H1 (cell line): ENCODE data around the gene NAA40. TPM values are rescaled to one million over a fixed set of nuclear protein-coding genes. Genes with fewer than 3 reads are reported as not detected.

Experiments
- CTCF ChIA-PET: fragments of 300-600 bp; sonication (Branson Sonifier 250); formaldehyde crosslinking; loops from one replicate; lab custom pipeline; 2021; ENCODE audit not compliant: partially characterized antibody; lab: Charles Lee
- POLR2A ChIA-PET: fragments of 300-600 bp; sonication (Branson Sonifier 250); formaldehyde crosslinking; loops from one replicate; lab custom pipeline; 2021; ENCODE audit warnings: inconsistent platforms; ENCODE audit not compliant: partially characterized antibody; lab: Charles Lee
- DNase-seq, 2 experiments: peaks; one replicate each; pipeline versions ENCODE4 v3.0.0 to v3.0.0-alpha.2; 2010 to 2022; ENCODE audit warnings: low spot score in 2 of 2, low read depth in 1 of 2, mixed read lengths in 1 of 2
- FAIRE-seq: peaks from 2 replicates; lab custom pipeline; 2011; peaks lifted over from hg19 to GRCh38; lab: Jason Lieb, UNC
- H2AFZ ChIP-seq: 2 replicates; pipeline ENCODE4 v1.8.1; 2012; ENCODE audit warnings: low read length, inconsistent platforms
- H2AK5ac ChIP-seq: 2 replicates; pipeline ENCODE4 v1.6.1; 2013; ENCODE audit warnings: low read depth, low read length
- H2BK120ac ChIP-seq: replicated peaks from 2 replicates; pipeline ENCODE3; 2013; ENCODE audit warnings: low read depth, low read length, inconsistent platforms
- H2BK12ac ChIP-seq: 2 replicates; pipeline ENCODE4 v1.6.1; 2013; ENCODE audit warnings: low read depth, low read length
- H2BK15ac ChIP-seq: 2 replicates; pipeline ENCODE4 v1.6.1; 2013; ENCODE audit warnings: low read length
- H2BK20ac ChIP-seq: 2 replicates; pipeline ENCODE4 v1.6.1; 2013; ENCODE audit warnings: low read length
- H2BK5ac ChIP-seq: 2 replicates; pipeline ENCODE4 v1.6.1; 2013; ENCODE audit warnings: low read depth, low read length
- H3K14ac ChIP-seq: 2 replicates; pipeline ENCODE4 v1.6.1; 2013; ENCODE audit warnings: inconsistent platforms; ENCODE audit not compliant: insufficient read length
- H3K18ac ChIP-seq: 2 replicates; pipeline ENCODE4 v1.6.1; 2013; ENCODE audit warnings: low read length; ENCODE audit errors: extremely low read depth
- H3K23ac ChIP-seq: 2 replicates; pipeline ENCODE4 v1.6.1; 2013; ENCODE audit warnings: inconsistent platforms; ENCODE audit not compliant: insufficient read length
- H3K23me2 ChIP-seq: 2 replicates; pipeline ENCODE4 v1.6.1; 2013; ENCODE audit warnings: low read depth, low read length
- H3K27ac ChIP-seq: 2 replicates; pipeline ENCODE4 v1.6.1; 2011; ENCODE audit warnings: low read depth, low read length, inconsistent platforms
- H3K27me3 ChIP-seq, 4 experiments: replicated peaks in 1 of 4; 1 replicate in 1 of 4; 2 replicates in 3 of 4; pipeline versions ENCODE4 v1.6.1 to v1.8.1; 2011 to 2013; ENCODE audit warnings: low read length in 3 of 4, mild to moderate bottlenecking in 3 of 4, inconsistent platforms in 2 of 4, mixed read lengths in 2 of 4, moderate library complexity in 1 of 4; ENCODE audit not compliant: control insufficient read depth in 3 of 4, insufficient read depth in 3 of 4; ENCODE audit errors: extremely low read depth in 1 of 4
- H3K36me3 ChIP-seq, 4 experiments: 2 replicates each; pipeline versions ENCODE4 v1.6.1 to v1.8.1; 2011 to 2013; ENCODE audit warnings: mild to moderate bottlenecking in 4 of 4, low read length in 3 of 4, moderate library complexity in 2 of 4, control low read depth in 1 of 4, inconsistent platforms in 1 of 4; ENCODE audit not compliant: insufficient read depth in 4 of 4, control insufficient read depth in 2 of 4
- H3K4ac ChIP-seq: replicated peaks from 2 replicates; pipeline ENCODE3; 2013; ENCODE audit warnings: low read length, low read depth, mixed read lengths, inconsistent platforms; ENCODE audit not compliant: insufficient read length
- H3K4me1 ChIP-seq, 4 experiments: replicated peaks in 1 of 4; 1 replicate in 1 of 4; 2 replicates in 3 of 4; pipeline versions ENCODE4 v1.6.1 to v1.8.1; 2011 to 2013; ENCODE audit warnings: low read length in 3 of 4, inconsistent platforms in 2 of 4, mixed read lengths in 1 of 4; ENCODE audit not compliant: insufficient read depth in 4 of 4, control insufficient read depth in 3 of 4
- H3K4me2 ChIP-seq, 2 experiments: 2 replicates each; pipeline versions ENCODE4 v1.6.1 to v1.8.1; 2011 to 2013; ENCODE audit warnings: low read depth in 2 of 2, low read length in 2 of 2, control low read depth in 1 of 2, inconsistent platforms in 1 of 2, mild to moderate bottlenecking in 1 of 2; ENCODE audit not compliant: insufficient read depth in 1 of 2
- H3K4me3 ChIP-seq, 4 experiments: fragments of 200-600, 300-600 bp in 1 of 4; sonication (generic), shearing (Covaris generic), sonication (Bioruptor Twin) in 1 of 4; 2 replicates each; pipeline versions ENCODE4 v1.5.1 to v1.8.1; 2011 to 2016; ENCODE audit warnings: low read length in 4 of 4, low read depth in 3 of 4, control low read depth in 2 of 4, inconsistent platforms in 2 of 4, mild to moderate bottlenecking in 2 of 4, mixed read lengths in 1 of 4, moderate library complexity in 1 of 4; ENCODE audit not compliant: insufficient read depth in 2 of 4; ENCODE audit errors: extremely low read depth in 1 of 4
- H3K56ac ChIP-seq: replicated peaks from 2 replicates; pipeline ENCODE3; 2013; ENCODE audit warnings: low read depth, mild to moderate bottlenecking, mixed read lengths, low read length, inconsistent platforms; ENCODE audit not compliant: insufficient read length
- H3K79me1 ChIP-seq: 2 replicates; pipeline ENCODE4 v1.6.1; 2013; ENCODE audit warnings: low read depth, low read length, control low read depth
- H3K79me2 ChIP-seq, 2 experiments: 2 replicates each; pipeline versions ENCODE4 v1.6.1 to v1.8.1; 2012 to 2013; ENCODE audit warnings: low read length in 2 of 2, mild to moderate bottlenecking in 2 of 2, inconsistent platforms in 1 of 2; ENCODE audit not compliant: insufficient read depth in 2 of 2, control insufficient read depth in 1 of 2
- H3K9ac ChIP-seq, 4 experiments: replicated peaks in 1 of 4; 1 replicate in 1 of 4; 2 replicates in 3 of 4; pipeline versions ENCODE4 v1.6.1 to v1.8.1; 2011 to 2013; ENCODE audit warnings: low read depth in 3 of 4, low read length in 3 of 4, control low read depth in 2 of 4, mild to moderate bottlenecking in 2 of 4, moderate library complexity in 2 of 4, inconsistent platforms in 1 of 4; ENCODE audit errors: extremely low read depth in 1 of 4
- H3K9me3 ChIP-seq, 2 experiments: 2 replicates each; pipeline versions ENCODE4 v1.6.1 to v1.8.1; 2012 to 2013; ENCODE audit warnings: mild to moderate bottlenecking in 2 of 2, moderate library complexity in 2 of 2, control low read depth in 1 of 2, inconsistent platforms in 1 of 2, low read depth in 1 of 2, low read length in 1 of 2, mixed read lengths in 1 of 2; ENCODE audit not compliant: insufficient read depth in 2 of 2
- H4K20me1 ChIP-seq, 2 experiments: replicated peaks in 1 of 2; 2 replicates each; pipeline versions ENCODE3 to v1.8.1; 2011 to 2013; ENCODE audit warnings: inconsistent platforms in 2 of 2, low read length in 2 of 2, mild to moderate bottlenecking in 1 of 2; ENCODE audit not compliant: insufficient read depth in 2 of 2, control insufficient read depth in 1 of 2
- H4K5ac ChIP-seq: 2 replicates; pipeline ENCODE4 v1.6.1; 2013; ENCODE audit warnings: low read length, low read depth, mixed read lengths, inconsistent platforms; ENCODE audit not compliant: insufficient read length
- H4K8ac ChIP-seq: 2 replicates; pipeline ENCODE4 v1.8.0; 2013; ENCODE audit warnings: mild to moderate bottlenecking, moderate library complexity, low read length, inconsistent platforms; ENCODE audit not compliant: insufficient read depth; ENCODE audit errors: extremely low read depth
- H4K91ac ChIP-seq: replicated peaks from 2 replicates; pipeline ENCODE3; 2013; ENCODE audit warnings: low read length, mixed read lengths, inconsistent platforms; ENCODE audit not compliant: insufficient read length
- ASH2L ChIP-seq: fragments of 200-600, 300-600 bp; sonication (generic); IDR thresholded peaks from one replicate; pipeline ENCODE4 v1.7.1; 2017; ENCODE audit warnings: low read length
- CBX5 ChIP-seq: fragments of 300-800, 300-1000 bp; sonication (generic); IDR thresholded peaks from 2 replicates; pipeline ENCODE4 v1.7.1; 2016; ENCODE audit warnings: antibody characterized with exemption, low read length, low read depth
- CHD2 ChIP-seq: IDR thresholded peaks from 2 replicates; pipeline ENCODE4 v1.6.1; 2012; ENCODE audit warnings: low read length, improper control_type of control experiment
- GTF2F1 ChIP-seq: IDR thresholded peaks from 2 replicates; pipeline ENCODE4 v1.6.1; 2012; ENCODE audit warnings: low read depth, low read length, improper control_type of control experiment, borderline replicate concordance
- KDM4A ChIP-seq: IDR thresholded peaks from one replicate; pipeline ENCODE4 v1.7.1; 2012; ENCODE audit warnings: low read depth, mild to moderate bottlenecking, moderate library complexity, low read length, inconsistent platforms; ENCODE audit not compliant: severe bottlenecking
- TEAD4 ChIP-seq: IDR thresholded peaks from 2 replicates; pipeline ENCODE4 v1.6.1; 2012; ENCODE audit warnings: low read depth, low read length, inconsistent platforms, mixed read lengths
- WGBS, 2 experiments: shearing (Covaris generic) in 1 of 2; methylation state at CpG; one replicate each; pipeline versions ENCODE4 v1.1.6 to v1.1.7; 2013 to 2015; ENCODE audit warnings: low lambda C conversion rate in 2 of 2, mixed read lengths in 2 of 2, inconsistent platforms in 1 of 2, low coverage in 1 of 2, missing lambda C conversion rate in 1 of 2; ENCODE audit not compliant: insufficient replicate concordance in 2 of 2, insufficient coverage in 1 of 2, insufficient read length in 1 of 2; ENCODE audit errors: extremely low coverage in 1 of 2, missing lambda C conversion rate in 1 of 2; 5-methylcytosine and 5-hydroxymethylcytosine counted together
- polyA plus RNA-seq, 7 experiments: library from polyadenylated mRNA; depleted of rRNA in 3 of 7; stranded (reverse) in 5 of 7; unstranded in 2 of 7; fragments of >200 nt in 5 of 7; fragments of 200-250 nt in 2 of 7; gene quantifications; 1 replicate in 5 of 7; 2 replicates in 1 of 7; 4 replicates in 1 of 7; pipeline versions ENCODE4 v1.2.1 to v1.2.3, GENCODE V29; 2011 to 2013; ENCODE audit warnings: missing spikeins in 2 of 7, mixed read lengths in 2 of 7
- total RNA-seq: library from RNA; stranded (reverse); fragmentation: NEBNext Ultra II Directional; extraction: Animal tissue kit (Norgen Biotek cat#: 25700); gene quantifications from 2 replicates; pipeline ENCODE4 v1.2.1, GENCODE V29; 2021
- TF ChIP-seq, protein P1 (sequence below): IDR thresholded peaks from 2 replicates; pipeline ENCODE4 v1.6.1; 2012; ENCODE audit warnings: inconsistent platforms
- TF ChIP-seq, protein P2 (sequence below): IDR thresholded peaks from 2 replicates; pipeline ENCODE4 v1.6.1; 2011; ENCODE audit warnings: low read length, improper control_type of control experiment
- TF ChIP-seq, protein P3 (sequence below): IDR thresholded peaks from 2 replicates; pipeline ENCODE4 v1.6.1; 2012; ENCODE audit warnings: inconsistent platforms

The NAA40 gene
- total and polyA plus RNA-seq, 2 of the 8 experiments (the other 6 are each of a cell fraction or from before 2014, with no cell fraction given) = 20.0 to 31.1 TPM

DNA sequence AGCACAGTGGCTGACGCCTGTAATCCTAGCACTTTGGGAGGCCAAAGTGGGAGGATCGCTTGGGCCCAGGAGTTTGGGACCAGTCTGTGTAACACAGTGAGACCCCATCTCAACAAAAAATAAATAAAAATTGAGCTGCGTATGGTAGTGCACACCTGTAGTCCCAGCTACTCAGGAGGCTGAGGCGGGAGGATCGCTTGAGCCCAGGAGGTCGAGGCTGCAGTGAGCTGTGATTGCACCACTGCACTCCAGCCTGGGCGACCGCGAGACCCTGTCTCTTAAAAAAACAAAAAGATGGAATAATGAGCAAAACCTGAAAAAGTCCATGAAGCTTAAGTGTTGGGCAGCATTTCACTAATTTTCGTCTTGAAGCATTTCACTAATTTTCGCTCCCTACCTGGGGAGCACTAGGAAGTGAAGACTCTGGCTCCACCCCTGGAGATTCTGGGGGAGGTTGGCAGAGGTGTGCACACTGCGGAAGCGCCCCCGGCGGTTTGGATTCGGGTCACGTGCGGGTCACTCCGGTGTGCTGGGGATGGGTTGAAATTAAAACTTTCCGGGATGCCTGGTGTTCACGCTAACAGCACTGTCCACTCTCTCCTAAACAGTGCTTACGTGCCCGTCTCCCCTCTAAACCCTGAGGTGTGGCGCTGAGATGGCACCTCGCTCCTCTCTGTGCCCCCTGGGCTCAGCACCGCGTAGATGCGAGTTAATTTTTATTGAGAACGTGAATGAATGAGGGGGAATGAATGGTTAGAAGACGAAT is 906 bp upstream of the NAA40 start:
- CTCF ChIA-PET = interaction anchor here (0.8 to 7.1 kb wide), 5 partner anchors 16 to 196 kb away, joined by 3 to 129 read pairs (median 4); partner anchors contain the start of gene RCOR2
- peak overlapping the region; percentile 66 for H3K18ac ChIP-seq
- no peak overlapping the region for H3K27ac ChIP-seq
- H4K5ac ChIP-seq = peak overlapping the region; percentile 81
- no peaks in the 10 kb centered on the region for H3K9me3 ChIP-seq
- H2BK120ac ChIP-seq = peak overlapping the region; percentile 90
- peaks cover 0 to 3% (median 2%) of the 10 kb centered on the region in 4 experiments; a peak in 4 of 8 replicates for H3K36me3 ChIP-seq
- peak overlapping the region; percentile 66 for H4K91ac ChIP-seq
- H4K20me1 ChIP-seq = peaks cover under 1 to 5% of the 10 kb centered on the region in 2 experiments
- no peak for FAIRE-seq
- H3K4me2 ChIP-seq = peak overlapping the region; percentile 80 to 94
- peak overlapping the region; percentile 51 to 99 (median 65) for H3K4me3 ChIP-seq
- peaks cover 4 to 34% of the 10 kb centered on the region in 2 experiments for H3K79me2 ChIP-seq
- H2BK5ac ChIP-seq = peak overlapping the region; percentile 71; the same call in 1 of the 2 replicates
- H3K56ac ChIP-seq = peak overlapping the region; percentile 89
- H2AK5ac ChIP-seq = no peak overlapping the region
- peak overlapping the region; percentile 72; the same call in 1 of the 2 replicates for H2BK15ac ChIP-seq
- no peak overlapping the region for H3K14ac ChIP-seq
- H3K23ac ChIP-seq = no peak overlapping the region
- H2BK12ac ChIP-seq = peak overlapping the region; percentile 68; the same call in 1 of the 2 replicates
- H3K4me1 ChIP-seq = no peaks in the 10 kb centered on the region; a peak in 1 of 7 replicates
- WGBS, 2 experiments = 25% methylated on average over 30 of the region's 30 CpGs; no CpG with 5 or more reads in 1 of the 2 experiments
- peak in 1 of 2 experiments; percentile 59 for DNase-seq
- H3K27me3 ChIP-seq = no peaks in the 10 kb centered on the region
- H3K23me2 ChIP-seq = peaks cover 12% of the 10 kb centered on the region
- peak overlapping the region in 2 of 4 experiments; percentile 4 to 15; a peak in 4 of 7 replicates for H3K9ac ChIP-seq
- H3K4ac ChIP-seq = peak overlapping the region; percentile 97
- no peak overlapping the region for H4K8ac ChIP-seq
- H2AFZ ChIP-seq = peak overlapping the region; percentile 83
- POLR2A ChIA-PET = interaction anchor here (0.6 to 11.5 kb wide), 4 partner anchors 12 to 80 kb away, joined by 3 to 173 read pairs (median 4); partner anchors contain the start of gene RCOR2
- H3K79me1 ChIP-seq = no peaks in the 10 kb centered on the region; the same call in 1 of the 2 replicates
- 0 out of 2 replicates have a peak overlapping the region, but pooled peaks have one; percentile 61 for H2BK20ac ChIP-seq
- TF ChIP-seq GTF2F1 = no peak
- peak; percentile 34 for TF ChIP-seq ASH2L
- peak; percentile 10 for TF ChIP-seq KDM4A
- no peak for TF ChIP-seq CBX5
- TF ChIP-seq, protein P1, sequence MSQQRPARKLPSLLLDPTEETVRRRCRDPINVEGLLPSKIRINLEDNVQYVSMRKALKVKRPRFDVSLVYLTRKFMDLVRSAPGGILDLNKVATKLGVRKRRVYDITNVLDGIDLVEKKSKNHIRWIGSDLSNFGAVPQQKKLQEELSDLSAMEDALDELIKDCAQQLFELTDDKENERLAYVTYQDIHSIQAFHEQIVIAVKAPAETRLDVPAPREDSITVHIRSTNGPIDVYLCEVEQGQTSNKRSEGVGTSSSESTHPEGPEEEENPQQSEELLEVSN = no peak
- TF ChIP-seq, protein P2, sequence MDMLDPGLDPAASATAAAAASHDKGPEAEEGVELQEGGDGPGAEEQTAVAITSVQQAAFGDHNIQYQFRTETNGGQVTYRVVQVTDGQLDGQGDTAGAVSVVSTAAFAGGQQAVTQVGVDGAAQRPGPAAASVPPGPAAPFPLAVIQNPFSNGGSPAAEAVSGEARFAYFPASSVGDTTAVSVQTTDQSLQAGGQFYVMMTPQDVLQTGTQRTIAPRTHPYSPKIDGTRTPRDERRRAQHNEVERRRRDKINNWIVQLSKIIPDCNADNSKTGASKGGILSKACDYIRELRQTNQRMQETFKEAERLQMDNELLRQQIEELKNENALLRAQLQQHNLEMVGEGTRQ = peak; percentile 69; the same call in 1 of the 2 replicates
- TF ChIP-seq CHD2 = no peak
- TF ChIP-seq TEAD4 = 0 out of 2 replicates have a peak, but pooled peaks have one; percentile 0
- TF ChIP-seq, protein P3, sequence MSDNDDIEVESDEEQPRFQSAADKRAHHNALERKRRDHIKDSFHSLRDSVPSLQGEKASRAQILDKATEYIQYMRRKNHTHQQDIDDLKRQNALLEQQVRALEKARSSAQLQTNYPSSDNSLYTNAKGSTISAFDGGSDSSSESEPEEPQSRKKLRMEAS = no peak
